Astrocyte (in vitro differentiated cells and primary cell): ENCODE measurements around the gene SSBP1. TPM values are rescaled to one million over a fixed set of nuclear protein-coding genes. Genes with fewer than 3 reads are reported as not detected.

Experiments used
- DNase-seq: peaks from one replicate; pipeline ENCODE4 v3.0.0-alpha.2; 2010; ENCODE audit warnings: low read depth
- FAIRE-seq: peaks from 2 replicates; lab custom pipeline; 2011; peaks lifted over from hg19 to GRCh38; lab: Jason Lieb, UNC
- H2AFZ ChIP-seq: 2 replicates; pipeline ENCODE4 v1.6.0; 2012; ENCODE audit warnings: low read depth, low read length, inconsistent platforms
- H3K27ac ChIP-seq: 2 replicates; pipeline ENCODE4 v1.5.1; 2011; ENCODE audit warnings: low read depth, low read length, inconsistent platforms
- H3K27me3 ChIP-seq: 2 replicates; pipeline ENCODE4 v1.6.0; 2011; ENCODE audit warnings: low read length, inconsistent platforms; ENCODE audit not compliant: insufficient read depth
- H3K36me3 ChIP-seq: 2 replicates; pipeline ENCODE4 v1.5.1; 2011; ENCODE audit warnings: low read length, inconsistent platforms; ENCODE audit not compliant: insufficient read depth
- H3K4me1 ChIP-seq: 2 replicates; pipeline ENCODE4 v1.5.1; 2011; ENCODE audit warnings: low read length, inconsistent platforms; ENCODE audit not compliant: insufficient read depth
- H3K4me2 ChIP-seq: 2 replicates; pipeline ENCODE4 v1.6.0; 2012; ENCODE audit warnings: low read length, inconsistent platforms
- H3K4me3 ChIP-seq: 2 replicates; pipeline ENCODE4 v1.5.1; 2011; ENCODE audit warnings: low read depth, mild to moderate bottlenecking, low read length, inconsistent platforms; ENCODE audit not compliant: insufficient read depth
- H3K79me2 ChIP-seq: 2 replicates; pipeline ENCODE4 v1.6.0; 2012; ENCODE audit warnings: mild to moderate bottlenecking, low read length, inconsistent platforms; ENCODE audit not compliant: insufficient read depth
- H3K9ac ChIP-seq: 2 replicates; pipeline ENCODE4 v1.6.0; 2012; ENCODE audit warnings: mild to moderate bottlenecking, low read length, inconsistent platforms
- H3K9me3 ChIP-seq: 2 replicates; pipeline ENCODE4 v1.5.1; 2012; ENCODE audit warnings: low read depth, mild to moderate bottlenecking, low read length, inconsistent platforms; ENCODE audit not compliant: insufficient read depth
- H4K20me1 ChIP-seq: 2 replicates; pipeline ENCODE4 v1.6.0; 2012; ENCODE audit warnings: low read length, inconsistent platforms; ENCODE audit not compliant: insufficient read depth
- H3K27ac Mint-ChIP-seq: one replicate; pipeline ENCODE4 v1.8.0; 2021; ENCODE audit warnings: mild to moderate bottlenecking, mixed read lengths; ENCODE audit not compliant: unreplicated experiment
- H3K27me3 Mint-ChIP-seq: one replicate; pipeline ENCODE4 v1.8.0; 2021; ENCODE audit warnings: low read depth, mixed read lengths; ENCODE audit not compliant: unreplicated experiment
- H3K36me3 Mint-ChIP-seq: one replicate; pipeline ENCODE4 v1.8.0; 2021; ENCODE audit warnings: low read depth, mixed read lengths; ENCODE audit not compliant: unreplicated experiment
- H3K4me1 Mint-ChIP-seq: one replicate; pipeline ENCODE4 v1.8.0; 2021; ENCODE audit warnings: low read depth, mixed read lengths; ENCODE audit not compliant: unreplicated experiment
- H3K4me3 Mint-ChIP-seq: one replicate; pipeline ENCODE4 v1.8.0; 2021; ENCODE audit warnings: mild to moderate bottlenecking, moderate library complexity, mixed read lengths; ENCODE audit not compliant: unreplicated experiment
- H3K9me3 Mint-ChIP-seq: one replicate; pipeline ENCODE4 v1.8.0; 2021; ENCODE audit warnings: mild to moderate bottlenecking, mixed read lengths; ENCODE audit not compliant: unreplicated experiment
- CTCF ChIP-seq: IDR thresholded peaks from 2 replicates; pipeline ENCODE4 v1.5.1; 2011; ENCODE audit warnings: low read depth, mild to moderate bottlenecking, inconsistent platforms, low read length, moderate library complexity; ENCODE audit not compliant: insufficient read depth
- EZH2 ChIP-seq: IDR thresholded peaks from 2 replicates; pipeline ENCODE4 v1.6.1; 2012; ENCODE audit warnings: mild to moderate bottlenecking, low read length, inconsistent platforms; ENCODE audit not compliant: insufficient read depth
- total RNA-seq: library from RNA; stranded (reverse); gene quantifications from 2 replicates; pipeline ENCODE4 v1.2.1, GENCODE V29; 2021

Gene SSBP1
- total RNA-seq, 1 donor from 2014 or later, result 146 TPM

DNA sequence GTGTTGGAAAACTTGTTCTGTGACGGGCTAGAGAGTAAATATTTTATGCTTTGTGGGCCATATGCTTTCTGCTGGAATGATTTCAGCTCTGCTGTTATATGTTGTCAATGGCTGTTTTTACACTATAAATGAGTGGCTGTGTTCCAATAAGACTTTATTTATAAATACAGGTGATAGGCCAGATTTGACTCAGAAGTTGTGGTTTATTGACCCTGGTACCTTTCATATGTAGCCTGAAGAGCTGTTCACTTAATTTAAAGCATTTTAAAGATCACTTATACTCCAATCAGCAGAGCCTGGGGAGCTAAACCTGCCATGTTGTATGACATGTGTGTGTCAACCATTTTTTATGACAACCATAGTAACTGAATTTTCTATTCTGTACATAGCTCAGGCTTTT, 9.1 kb upstream of the SSBP1 start:
- Mint-ChIP-seq H3K4me1 (no peaks in the 10 kb centered on the region), H3K27ac (no peak overlapping the region), H3K9me3 (no peaks in the 10 kb centered on the region), H3K27me3 (no peaks in the 10 kb centered on the region), H3K36me3 (no peaks in the 10 kb centered on the region), H3K4me3 (no peak overlapping the region)
- no peak for DNase-seq
- no peaks in the 10 kb centered on the region for H3K9me3 ChIP-seq
- H2AFZ ChIP-seq, result no peak overlapping the region
- H3K4me2 ChIP-seq, result no peak overlapping the region
- H3K4me1 ChIP-seq, result no peaks in the 10 kb centered on the region
- H3K79me2 ChIP-seq, result no peaks in the 10 kb centered on the region
- no peak for FAIRE-seq
- no peak overlapping the region for H3K4me3 ChIP-seq
- no peak for TF ChIP-seq EZH2
- no peak for TF ChIP-seq CTCF
- no peaks in the 10 kb centered on the region for H3K36me3 ChIP-seq
- no peaks in the 10 kb centered on the region for H4K20me1 ChIP-seq
- H3K27ac ChIP-seq, result no peak overlapping the region
- no peak overlapping the region for H3K9ac ChIP-seq
- H3K27me3 ChIP-seq, result no peaks in the 10 kb centered on the region

DNA sequence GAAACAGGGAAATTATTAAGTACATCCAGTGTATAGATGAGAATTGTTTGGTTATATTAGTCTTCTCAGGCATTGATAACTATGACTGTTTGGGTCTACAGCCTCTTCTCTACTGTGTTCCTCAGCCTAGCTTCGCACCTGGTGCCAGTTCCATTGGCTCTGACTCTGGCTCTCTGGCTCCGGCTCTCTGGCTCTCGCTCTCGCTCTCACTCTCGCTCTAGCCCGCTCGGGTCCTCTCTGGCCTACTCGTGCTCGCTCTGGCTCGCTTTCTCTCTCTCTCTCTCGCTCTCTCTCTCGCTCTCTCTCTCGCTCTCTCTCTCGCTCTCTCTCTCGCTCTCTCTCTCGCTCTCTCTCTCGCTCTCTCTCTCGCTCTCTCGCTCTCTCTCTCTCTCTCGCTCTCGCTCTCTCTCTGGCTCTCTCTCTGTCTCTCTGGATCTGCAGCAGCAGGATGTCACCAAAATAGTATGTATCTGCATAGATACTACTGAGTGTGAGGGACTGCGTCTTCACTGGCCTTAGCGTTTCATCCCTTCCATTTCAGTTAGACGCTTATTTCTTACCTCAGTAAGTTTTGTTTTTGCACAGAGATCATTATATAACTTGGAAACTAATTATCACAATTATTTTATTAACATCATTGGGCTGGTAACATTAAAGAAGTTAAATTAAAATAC, 6.5 kb upstream of the SSBP1 start:
- Histone ChIP-seq H4K20me1 (no peaks in the 10 kb centered on the region), H3K4me2 (no peak overlapping the region), H3K27ac (no peak overlapping the region), H3K4me1 (no peaks in the 10 kb centered on the region), H2AFZ (no peak overlapping the region), H3K27me3 (no peaks in the 10 kb centered on the region), H3K4me3 (no peak overlapping the region), H3K9me3 (no peaks in the 10 kb centered on the region), H3K36me3 (no peaks in the 10 kb centered on the region), H3K79me2 (no peaks in the 10 kb centered on the region), H3K9ac (no peak overlapping the region)
- FAIRE-seq (no peak), DNase-seq (no peak)
- no peaks in the 10 kb centered on the region for H3K9me3 Mint-ChIP-seq
- TF ChIP-seq CTCF (no peak), EZH2 (no peak)
- no peak overlapping the region for H3K4me3 Mint-ChIP-seq
- H3K4me1 Mint-ChIP-seq, result no peaks in the 10 kb centered on the region
- H3K27me3 Mint-ChIP-seq, result no peaks in the 10 kb centered on the region
- no peak overlapping the region for H3K27ac Mint-ChIP-seq
- H3K36me3 Mint-ChIP-seq, result no peaks in the 10 kb centered on the region

DNA sequence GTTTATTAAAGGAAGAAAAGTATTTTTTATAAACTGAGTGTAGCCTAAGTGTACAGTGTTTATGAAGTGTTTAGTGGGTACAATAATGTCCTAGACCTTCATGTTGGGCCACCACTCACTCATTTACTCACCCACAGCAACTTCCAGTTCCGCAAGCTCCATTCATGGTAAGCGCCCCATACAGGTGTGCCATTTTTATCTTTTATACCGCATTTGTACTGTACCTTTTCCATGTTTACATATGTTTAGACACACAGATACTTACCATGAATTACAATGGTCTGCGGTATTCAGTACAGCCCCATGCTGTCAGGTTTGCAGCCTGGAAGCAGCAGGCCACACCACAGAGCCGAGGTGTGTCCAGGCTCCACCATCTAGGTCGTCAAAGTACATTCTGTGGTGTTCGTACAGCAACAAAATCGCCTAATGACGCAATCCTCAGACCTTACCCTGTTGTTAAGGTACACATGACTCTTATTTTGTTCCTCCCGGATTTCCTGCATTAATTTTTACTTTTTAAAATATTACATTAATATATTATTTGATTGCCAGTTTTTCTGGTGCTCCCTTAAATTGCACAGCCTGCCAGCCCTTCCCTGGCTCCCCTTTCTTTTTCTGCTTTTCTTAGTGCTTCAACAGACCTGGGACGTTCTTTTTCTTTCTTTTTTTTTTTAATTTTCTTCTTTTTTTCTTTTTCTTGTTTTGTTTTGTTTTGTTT, 881 bp upstream of the SSBP1 start:
- H4K20me1 ChIP-seq, result peaks cover 6% of the 10 kb centered on the region
- Mint-ChIP-seq H3K27ac (peak overlapping the region; percentile 99), H3K36me3 (peaks cover under 1% of the 10 kb centered on the region), H3K4me3 (peak overlapping the region; percentile 99), H3K27me3 (no peaks in the 10 kb centered on the region), H3K4me1 (peaks cover 8% of the 10 kb centered on the region), H3K9me3 (no peaks in the 10 kb centered on the region)
- DNase-seq, result no peak
- FAIRE-seq, result no peak
- peak overlapping the region; percentile 95 for H3K9ac ChIP-seq
- H3K4me1 ChIP-seq, result peaks cover 15% of the 10 kb centered on the region
- H3K4me3 ChIP-seq, result peak overlapping the region; percentile 96
- no peaks in the 10 kb centered on the region for H3K9me3 ChIP-seq
- H3K27me3 ChIP-seq, result no peaks in the 10 kb centered on the region
- H2AFZ ChIP-seq, result peak overlapping the region; percentile 84
- H3K79me2 ChIP-seq, result peaks cover 33% of the 10 kb centered on the region
- peak overlapping the region; percentile 88 for H3K4me2 ChIP-seq
- TF ChIP-seq CTCF, result no peak
- TF ChIP-seq EZH2, result no peak
- peaks cover 11% of the 10 kb centered on the region for H3K36me3 ChIP-seq
- peak overlapping the region; percentile 92 for H3K27ac ChIP-seq
